ENCODE data around the gene TC2N. TPM values are rescaled to one million over a fixed set of nuclear protein-coding genes. Genes with fewer than 3 reads are reported as not detected.
"Not testable (repeated sequence)": the region's sequence is repeated elsewhere in the genome, so short reads cannot be mapped to it uniquely, and the experiment has no call there.

TC2N gene
- total RNA-seq, 1 donor: 133 TPM

- no peak overlapping the region for H3K4me3 ChIP-seq (ENCODE audit: low read length)
- H3K4me1 ChIP-seq (ENCODE audit: insufficient read depth, low read length): peaks cover 23% of the 10 kb centered on the region
- H3K9me3 ChIP-seq (ENCODE audit: low read depth, low read length): no peaks in the 10 kb centered on the region
- no peaks in the 10 kb centered on the region for H3K27me3 ChIP-seq (ENCODE audit: insufficient read depth, low read length)
These were observed 11.9 kb upstream of the TC2N start for GRCh38 chr14:91879196-91879595.

DNA sequence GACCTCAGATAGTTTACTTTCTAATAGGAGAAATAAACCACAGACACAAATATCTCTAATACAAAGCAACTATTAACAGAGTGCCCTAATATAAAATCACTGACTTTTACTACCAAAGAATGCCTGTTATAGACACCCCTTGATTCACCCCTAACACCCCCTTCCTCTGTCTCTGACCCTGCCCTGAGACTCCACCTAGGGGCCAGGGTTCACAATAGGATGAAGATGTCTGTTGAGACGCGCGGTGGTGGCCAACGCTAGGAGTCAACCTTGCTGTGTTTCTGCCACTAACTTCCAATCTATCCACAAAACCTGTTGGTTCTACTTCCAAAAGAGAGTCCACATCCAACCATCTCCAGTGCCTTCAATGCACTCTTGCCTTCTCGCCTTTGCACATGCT, 10.9 kb upstream of the TC2N start:
- no peak overlapping the region for H3K4me3 ChIP-seq (ENCODE audit: low read length)
- H3K27me3 ChIP-seq (ENCODE audit: insufficient read depth, low read length): no peaks in the 10 kb centered on the region
- no peaks in the 10 kb centered on the region for H3K9me3 ChIP-seq (ENCODE audit: low read depth, low read length)
- peaks cover 32% of the 10 kb centered on the region for H3K4me1 ChIP-seq (ENCODE audit: insufficient read depth, low read length)

GRCh38 chr14:91877376-91877915, 10.1 kb upstream of the TC2N start:
- H3K4me1 ChIP-seq (ENCODE audit: insufficient read depth, low read length): peaks cover 41% of the 10 kb centered on the region
- no peaks in the 10 kb centered on the region for H3K9me3 ChIP-seq (ENCODE audit: low read depth, low read length)
- H3K27me3 ChIP-seq (ENCODE audit: insufficient read depth, low read length): no peaks in the 10 kb centered on the region
- H3K4me3 ChIP-seq (ENCODE audit: low read length): no peak overlapping the region

GRCh38 chr14:91876492-91876891, 9.2 kb upstream of the TC2N start:
- Histone ChIP-seq H3K4me3 (ENCODE audit: low read length) (no peak overlapping the region), H3K4me1 (ENCODE audit: insufficient read depth, low read length) (peaks cover 50% of the 10 kb centered on the region), H3K27me3 (ENCODE audit: insufficient read depth, low read length) (no peaks in the 10 kb centered on the region), H3K9me3 (ENCODE audit: low read depth, low read length) (no peaks in the 10 kb centered on the region)

DNA sequence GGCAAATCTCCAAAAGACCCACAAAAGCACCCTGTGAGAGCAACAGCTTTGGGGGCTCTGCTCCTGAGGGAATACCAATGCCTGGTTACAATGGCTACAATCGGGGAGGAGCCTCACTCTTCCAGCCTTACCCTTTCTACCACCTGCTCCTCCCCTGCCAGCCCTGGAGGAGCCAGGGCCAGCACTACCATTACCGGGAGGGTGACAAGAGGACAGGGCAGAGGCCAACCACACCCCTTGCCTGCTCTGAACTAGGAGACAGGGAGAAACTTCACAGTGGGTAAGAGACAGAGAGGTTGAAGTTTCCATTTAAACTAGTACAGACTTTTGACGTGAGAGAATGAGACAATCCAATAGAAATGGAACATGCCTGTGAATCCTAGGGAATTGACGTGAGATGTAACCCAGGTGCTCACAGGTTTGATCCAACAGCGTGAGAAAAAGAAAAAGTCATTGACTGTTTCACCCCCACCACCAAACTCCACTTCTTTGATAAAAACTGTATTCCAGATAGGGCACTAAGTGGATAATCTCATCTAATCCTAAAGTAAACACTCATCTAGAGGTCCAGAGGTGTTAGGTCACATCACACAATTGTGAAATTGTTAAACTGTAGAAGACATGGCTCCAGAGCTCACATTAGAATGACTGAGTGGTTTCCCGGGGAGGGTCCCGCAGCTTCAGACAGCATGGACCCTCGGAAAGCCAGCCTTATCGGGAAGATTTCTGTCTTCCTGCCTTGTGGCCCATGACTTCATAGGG, 8.4 kb upstream of the TC2N start:
- Histone ChIP-seq H3K9me3 (ENCODE audit: low read depth, low read length) (no peaks in the 10 kb centered on the region), H3K4me1 (ENCODE audit: insufficient read depth, low read length) (peaks cover 57% of the 10 kb centered on the region), H3K4me3 (ENCODE audit: low read length) (no peak overlapping the region), H3K27me3 (ENCODE audit: insufficient read depth, low read length) (no peaks in the 10 kb centered on the region)

DNA sequence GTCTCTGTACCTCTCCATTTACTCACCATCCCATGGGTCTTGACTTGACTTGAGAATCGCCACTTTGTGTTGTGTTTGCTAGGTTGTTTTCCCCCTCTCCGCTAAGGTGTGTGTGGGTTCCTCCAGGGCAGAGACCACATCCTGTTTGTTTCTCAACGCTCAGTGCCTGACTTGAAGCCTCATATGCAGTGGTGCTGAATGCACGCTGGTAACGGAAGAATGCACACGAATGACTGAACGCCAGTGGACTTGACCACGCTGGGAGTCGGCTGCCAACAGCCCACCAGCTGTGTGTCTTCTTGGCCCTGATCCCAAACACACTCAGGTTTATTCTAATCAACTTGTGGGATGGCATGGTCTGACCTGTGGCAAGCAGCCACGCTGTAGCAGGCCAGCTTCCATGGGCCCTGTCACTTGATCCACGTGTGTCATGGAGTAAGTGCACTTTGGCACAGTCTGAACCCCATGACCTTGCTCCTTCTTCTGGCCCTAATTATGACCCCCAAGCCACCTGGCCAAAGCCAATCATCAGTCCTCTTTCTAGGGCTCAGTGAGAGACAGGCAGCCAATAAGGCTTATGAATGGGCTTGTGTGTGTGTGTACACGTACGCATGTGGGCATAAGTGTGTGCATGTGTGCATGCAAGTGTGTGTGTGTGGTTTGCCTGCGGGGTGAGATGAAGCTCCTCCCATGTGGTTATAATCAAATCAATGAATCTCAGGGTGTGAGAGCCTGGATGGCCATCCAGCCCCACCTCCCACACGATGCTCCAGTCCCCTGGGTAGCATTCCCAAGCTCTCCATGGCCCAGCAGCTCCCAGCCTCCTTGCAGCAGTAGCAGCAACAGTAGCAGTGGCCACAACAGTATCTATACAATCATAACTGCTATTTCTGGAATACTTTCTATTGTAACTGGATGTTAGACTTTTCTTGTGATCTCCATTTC, 6.4 kb upstream of the TC2N start:
- no peaks in the 10 kb centered on the region for H3K27me3 ChIP-seq (ENCODE audit: insufficient read depth, low read length)
- no peaks in the 10 kb centered on the region for H3K9me3 ChIP-seq (ENCODE audit: low read depth, low read length)
- peak overlapping the region; percentile 17 for H3K4me3 ChIP-seq (ENCODE audit: low read length)
- H3K4me1 ChIP-seq (ENCODE audit: insufficient read depth, low read length): peaks cover 73% of the 10 kb centered on the region

DNA sequence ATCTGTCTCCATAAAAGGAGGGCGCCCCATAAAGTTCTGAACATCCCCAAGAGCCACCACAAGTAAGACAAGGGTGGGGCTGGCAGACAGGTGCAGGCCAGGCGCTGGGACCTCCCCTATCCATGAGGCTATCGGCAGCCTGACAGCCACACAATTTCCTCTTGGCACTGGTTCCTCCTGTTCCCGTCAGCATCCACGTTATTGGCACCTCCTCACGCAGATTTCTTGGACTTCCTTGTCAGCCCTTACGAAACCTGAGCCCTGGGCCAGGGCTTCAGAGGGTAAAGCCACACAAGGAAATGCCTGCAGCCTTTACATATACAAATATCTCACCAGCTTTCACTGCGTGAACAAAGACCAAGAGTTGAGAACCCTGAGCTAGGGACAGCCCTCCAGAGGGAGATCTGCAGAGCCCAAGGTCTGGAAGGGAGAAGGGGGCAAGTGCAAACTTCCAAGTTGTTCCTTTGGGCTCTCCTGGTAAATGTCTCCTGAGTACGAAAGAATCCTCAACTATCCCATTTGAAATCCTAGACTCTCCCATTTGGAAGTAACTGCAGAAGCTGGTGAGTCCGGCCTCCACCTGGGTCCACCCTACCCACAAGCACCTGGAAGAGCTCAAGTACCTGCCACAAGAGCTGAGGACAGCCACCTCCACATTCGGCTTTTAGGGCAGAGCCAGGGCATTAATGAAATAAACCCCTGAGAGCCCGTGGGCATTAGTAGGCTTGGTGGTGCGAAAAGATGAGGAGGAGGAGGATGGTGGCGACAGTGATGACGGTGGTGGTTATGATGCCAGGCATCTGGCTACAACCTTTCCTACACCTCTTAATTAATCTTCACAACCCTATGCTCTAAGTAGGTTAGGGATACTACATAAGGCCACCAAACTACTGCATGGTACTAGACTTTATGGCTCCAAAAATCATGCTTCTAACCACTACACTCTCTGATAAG, 5.5 kb upstream of the TC2N start:
- Histone ChIP-seq H3K27me3 (ENCODE audit: insufficient read depth, low read length) (no peaks in the 10 kb centered on the region), H3K9me3 (ENCODE audit: low read depth, low read length) (no peaks in the 10 kb centered on the region), H3K4me3 (ENCODE audit: low read length) (peak overlapping the region; percentile 17), H3K4me1 (ENCODE audit: insufficient read depth, low read length) (peaks cover 83% of the 10 kb centered on the region)

GRCh38 chr14:91872011-91872501, 4.7 kb upstream of the TC2N start:
- Histone ChIP-seq H3K4me3 (ENCODE audit: low read length) (no peak overlapping the region), H3K4me1 (ENCODE audit: insufficient read depth, low read length) (peaks cover 81% of the 10 kb centered on the region), H3K27me3 (ENCODE audit: insufficient read depth, low read length) (no peaks in the 10 kb centered on the region), H3K9me3 (ENCODE audit: low read depth, low read length) (no peaks in the 10 kb centered on the region)

GRCh38 chr14:91871401-91871800, 4.1 kb upstream of the TC2N start:
- H3K4me1 ChIP-seq (ENCODE audit: insufficient read depth, low read length): peaks cover 81% of the 10 kb centered on the region
- not testable (repeated sequence) for H3K4me3 ChIP-seq (ENCODE audit: low read length); H3K27me3 ChIP-seq (ENCODE audit: insufficient read depth, low read length); H3K9me3 ChIP-seq (ENCODE audit: low read depth, low read length)

GRCh38 chr14:91870890-91871289, 3.6 kb upstream of the TC2N start:
- H3K4me3 ChIP-seq (ENCODE audit: low read length): no peak overlapping the region
- H3K9me3 ChIP-seq (ENCODE audit: low read depth, low read length): no peaks in the 10 kb centered on the region
- H3K4me1 ChIP-seq (ENCODE audit: insufficient read depth, low read length): peaks cover 81% of the 10 kb centered on the region
- no peaks in the 10 kb centered on the region for H3K27me3 ChIP-seq (ENCODE audit: insufficient read depth, low read length)

GRCh38 chr14:91870001-91870400, 2.7 kb upstream of the TC2N start:
- H3K4me3 ChIP-seq (ENCODE audit: low read length): no peak overlapping the region
- peaks cover 74% of the 10 kb centered on the region for H3K4me1 ChIP-seq (ENCODE audit: insufficient read depth, low read length)

GRCh38 chr14:91869556-91869955, 2.2 kb upstream of the TC2N start:
- Histone ChIP-seq H3K27me3 (ENCODE audit: insufficient read depth, low read length) (no peaks in the 10 kb centered on the region), H3K4me1 (ENCODE audit: insufficient read depth, low read length) (peaks cover 70% of the 10 kb centered on the region), H3K4me3 (ENCODE audit: low read length) (no peak overlapping the region), H3K9me3 (ENCODE audit: low read depth, low read length) (no peaks in the 10 kb centered on the region)

More at GRCh38 chr14:91870001-91870400, 2.7 kb upstream of the TC2N start:
- H3K9me3 ChIP-seq (ENCODE audit: low read depth, low read length): no peaks in the 10 kb centered on the region
- H3K27me3 ChIP-seq (ENCODE audit: insufficient read depth, low read length): no peaks in the 10 kb centered on the region

DNA sequence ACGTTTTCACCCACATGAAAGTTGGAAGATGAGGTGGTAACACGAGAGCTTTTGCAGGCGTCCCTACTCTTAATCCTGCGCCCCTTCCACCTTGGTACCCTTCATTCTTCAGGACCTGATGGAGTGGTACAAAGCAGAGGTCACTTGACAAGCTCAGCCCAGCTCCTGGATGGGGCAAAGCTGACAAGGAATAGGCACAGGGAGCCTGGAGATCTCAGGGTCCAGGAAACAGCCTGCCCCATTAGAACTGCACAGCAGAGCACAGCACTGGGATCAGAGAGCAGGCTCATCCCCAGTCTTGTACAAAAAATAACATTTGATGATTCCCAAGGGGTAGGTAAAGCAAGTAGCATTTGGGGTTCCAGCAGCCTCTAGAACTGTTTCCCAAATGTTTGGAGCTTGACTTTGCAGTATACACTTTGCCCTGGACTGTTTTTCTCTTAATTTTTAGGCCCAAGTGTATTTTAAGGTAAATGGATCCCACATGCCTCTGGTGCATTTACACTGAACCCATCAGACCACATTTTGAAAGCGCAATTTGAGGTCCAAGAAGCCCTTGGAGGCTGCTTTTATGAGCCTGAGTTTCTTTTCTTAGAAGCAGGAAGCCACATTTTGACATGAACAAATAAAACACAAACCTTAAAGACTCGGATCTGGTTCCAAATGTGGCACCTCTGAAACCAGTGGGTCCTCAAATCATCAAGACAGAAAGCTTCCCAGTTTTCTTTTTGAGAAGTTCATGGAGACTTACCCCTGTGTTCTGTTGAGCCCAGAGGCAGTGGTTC, 633 bp downstream of the TC2N start:
- Histone ChIP-seq H3K4me1 (ENCODE audit: insufficient read depth, low read length) (peaks cover 61% of the 10 kb centered on the region), H3K4me3 (ENCODE audit: low read length) (peak overlapping the region; percentile 44), H3K9me3 (ENCODE audit: low read depth, low read length) (no peaks in the 10 kb centered on the region), H3K27me3 (ENCODE audit: insufficient read depth, low read length) (no peaks in the 10 kb centered on the region)

DNA sequence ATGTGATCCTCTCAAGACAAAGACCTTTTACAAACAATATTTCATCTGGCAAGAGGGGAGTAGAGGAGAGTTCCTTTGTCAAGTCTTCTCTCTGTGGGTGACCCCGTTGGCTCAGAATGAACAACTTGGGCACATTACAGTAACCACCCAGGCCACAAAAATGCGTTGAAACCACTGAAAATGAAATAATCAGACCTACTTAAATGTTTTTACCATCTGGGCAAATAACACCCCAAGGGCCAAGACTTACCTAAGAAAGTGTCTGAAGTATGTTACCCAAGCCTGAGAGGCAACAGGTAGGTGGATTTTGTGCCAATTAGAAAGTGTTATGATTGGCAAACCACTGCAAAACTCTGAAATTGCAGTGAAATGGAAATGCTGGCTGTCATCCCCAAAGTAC, 1.3 kb downstream of the TC2N start:
- H3K27me3 ChIP-seq (ENCODE audit: insufficient read depth, low read length): no peaks in the 10 kb centered on the region
- peaks cover 61% of the 10 kb centered on the region for H3K4me1 ChIP-seq (ENCODE audit: insufficient read depth, low read length)
- H3K4me3 ChIP-seq (ENCODE audit: low read length): peak overlapping the region; percentile 44
- no peaks in the 10 kb centered on the region for H3K9me3 ChIP-seq (ENCODE audit: low read depth, low read length)

All from mononuclear cell (primary cell).